Measurements from ENCODE around the gene TRPM6.

DNA sequence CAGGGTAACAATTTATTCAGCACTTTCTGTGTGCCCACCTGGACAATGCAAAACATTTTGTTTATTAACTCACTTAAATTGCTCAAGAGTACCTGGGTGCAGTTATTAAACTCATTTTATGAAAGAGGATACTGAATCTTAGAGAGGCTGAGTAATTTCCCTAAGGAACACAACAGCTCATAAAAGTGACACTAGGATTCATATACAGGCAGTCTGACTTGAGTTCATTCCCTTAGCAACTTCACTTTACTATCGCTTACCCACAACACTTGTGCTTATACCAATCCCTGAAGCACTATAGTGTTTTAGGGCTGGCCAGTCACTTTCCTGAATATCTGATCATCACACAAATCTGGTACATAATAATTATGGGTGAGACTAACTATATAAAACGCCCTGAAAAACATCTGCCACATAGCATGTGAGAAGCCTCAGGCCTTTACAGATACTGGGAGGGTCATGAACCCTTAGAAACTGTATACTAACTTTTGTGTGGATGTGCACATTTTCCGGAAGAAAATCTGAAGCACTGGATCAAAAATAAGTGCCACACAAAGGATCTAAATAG, 11.3 kb downstream of the TRPM6 start:
- TF ChIP-seq SUZ12 (IDR thresholded peaks at IDR 0.05), result no peak
- no peak for TF ChIP-seq FOXM1 (IDR thresholded peaks at IDR 0.05; ENCODE audit: borderline replicate concordance)
- TF ChIP-seq SP1 (IDR thresholded peaks at IDR 0.05), result no peak
- TF ChIP-seq HDGF (IDR thresholded peaks at IDR 0.05; ENCODE audit: borderline replicate concordance), result no peak
- no peak for TF ChIP-seq LEF1 (IDR thresholded peaks at IDR 0.05; ENCODE audit: borderline replicate concordance)

Measured in HEK293T (cell line).